Right hindlimb (tissue), 1 donor: ENCODE measurements around the gene SNTB2.

Experiments
- DNase-seq: peaks from one replicate; pipeline ENCODE4 v3.0.0-alpha.2; 2018

The SNTB2 gene

DNA sequence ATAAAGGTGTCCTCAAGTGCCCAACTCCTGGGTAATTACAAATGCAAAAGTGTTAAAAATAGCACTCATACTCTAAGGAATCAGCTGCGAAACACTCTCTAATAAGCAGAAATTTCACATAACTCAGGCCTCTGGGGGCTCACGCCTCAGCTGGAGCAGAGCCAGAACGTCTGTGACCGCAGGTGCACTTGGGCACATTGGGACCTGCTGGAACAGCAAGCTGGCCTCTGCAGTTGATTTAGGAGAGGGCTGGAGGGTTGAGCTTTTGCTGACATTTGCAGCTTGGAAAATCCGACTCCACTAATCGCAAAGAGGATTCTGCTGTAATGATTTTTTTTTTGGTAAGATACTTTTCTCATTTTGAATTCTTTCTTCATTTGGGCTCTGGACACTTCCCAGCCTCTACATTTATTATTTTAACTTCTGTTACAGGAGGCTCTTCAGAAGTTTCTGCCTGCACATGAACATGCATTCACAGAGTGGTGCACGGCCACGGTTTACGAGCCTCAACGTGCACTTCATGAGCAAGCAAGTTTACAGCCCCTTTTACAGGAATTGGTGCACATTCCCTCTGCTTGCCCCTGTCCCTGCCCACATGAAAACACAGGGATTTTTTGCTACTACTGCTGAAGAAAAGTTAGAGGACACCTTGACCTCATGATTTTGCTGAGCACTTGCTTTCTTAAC lies 4.1 kb upstream of the SNTB2 start:
- DNase-seq = peak; percentile 68

DNA sequence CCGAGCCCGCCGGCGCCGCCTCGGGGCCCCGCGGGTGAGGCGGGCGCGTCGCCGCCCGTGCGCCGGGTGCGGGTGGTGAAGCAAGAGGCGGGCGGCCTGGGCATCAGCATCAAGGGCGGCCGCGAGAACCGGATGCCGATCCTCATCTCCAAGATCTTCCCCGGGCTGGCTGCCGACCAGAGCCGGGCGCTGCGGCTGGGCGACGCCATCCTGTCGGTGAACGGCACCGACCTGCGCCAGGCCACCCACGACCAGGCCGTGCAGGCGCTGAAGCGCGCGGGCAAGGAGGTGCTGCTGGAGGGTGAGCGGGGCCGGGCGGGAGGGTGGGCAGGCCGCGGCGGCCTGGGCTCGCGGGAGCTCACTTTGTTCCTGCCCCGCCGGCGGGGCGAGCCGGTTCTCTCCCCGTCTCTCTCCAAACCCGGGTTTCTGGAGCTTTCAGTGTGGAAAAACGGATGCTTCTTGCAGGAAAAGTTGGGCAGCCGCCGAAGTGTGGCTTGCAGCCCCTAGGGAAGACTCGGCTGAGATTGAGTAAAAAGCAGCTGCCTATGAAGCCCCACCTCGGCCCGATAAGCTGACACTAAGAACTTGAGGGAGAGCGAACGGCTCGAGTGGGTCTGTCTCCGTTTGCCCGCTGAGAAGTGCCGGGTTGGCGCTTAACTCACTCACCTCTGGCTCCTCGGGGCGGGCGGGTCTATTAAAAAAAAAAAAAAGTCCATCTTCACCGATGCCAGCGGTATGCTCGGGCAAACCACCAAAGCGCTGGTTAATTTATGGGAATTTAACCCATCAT lies 677 bp downstream of the SNTB2 start:
- peak; percentile 69 for DNase-seq

DNA sequence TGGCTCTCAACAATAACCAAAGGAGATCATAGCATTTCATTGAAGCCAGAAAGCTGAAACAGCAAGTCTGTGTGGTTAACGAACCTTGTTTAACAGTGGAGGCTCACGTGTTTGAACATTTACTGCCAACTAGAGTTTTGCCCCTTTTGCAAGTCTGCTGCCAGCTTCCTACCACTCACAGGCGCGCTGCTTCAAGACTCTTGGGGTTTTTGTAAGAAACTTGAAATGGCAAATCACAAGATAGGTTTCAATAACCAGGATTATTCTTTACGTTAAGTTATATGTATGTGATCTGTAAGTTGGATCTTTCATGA lies 1.2 kb downstream of the SNTB2 start:
- DNase-seq = no peak

DNA sequence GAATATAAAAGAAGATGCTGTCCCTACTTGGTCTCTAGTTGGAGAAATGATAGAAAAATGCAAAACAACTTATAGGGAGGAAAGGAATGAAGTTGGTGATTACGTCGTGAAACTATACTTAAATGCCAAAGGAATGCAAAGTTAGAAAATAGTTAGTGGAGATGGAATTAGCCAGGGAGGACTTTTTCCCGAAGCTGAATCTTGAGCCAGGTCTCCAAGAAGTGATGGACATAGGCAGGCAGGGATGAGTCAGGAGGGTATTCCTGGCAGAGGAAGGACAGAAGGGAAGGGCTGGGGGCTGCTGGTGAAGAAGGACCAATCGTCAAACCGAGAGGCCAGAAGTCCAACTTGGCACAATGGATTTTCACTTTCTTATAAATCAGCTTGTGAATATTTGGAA lies 1.8 kb downstream of the SNTB2 start:
- DNase-seq = no peak

DNA sequence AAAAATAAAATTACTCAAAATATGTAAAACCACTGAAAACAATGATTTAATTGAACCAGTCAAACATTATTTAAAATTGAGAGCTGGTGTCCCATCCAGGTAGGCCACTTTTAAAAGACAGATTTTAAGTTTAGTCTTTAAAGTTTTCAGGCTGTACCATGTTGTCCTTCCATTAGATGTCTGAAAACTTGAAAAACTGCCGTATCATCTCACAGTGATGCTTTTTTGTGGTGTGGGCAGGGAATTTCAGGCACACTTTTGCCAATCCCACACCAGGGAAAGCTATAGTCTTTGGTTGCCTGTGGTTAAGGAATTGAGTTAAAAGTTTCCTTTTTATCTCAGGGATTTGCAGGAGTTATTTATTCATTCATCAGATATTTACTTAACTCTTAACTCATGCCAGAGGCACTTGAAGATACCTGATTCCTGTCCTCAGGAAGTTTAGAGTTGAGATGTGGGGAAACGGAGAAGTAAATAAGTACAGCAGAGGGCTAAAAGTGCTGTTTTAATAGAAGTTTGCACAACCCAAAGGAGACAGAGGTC lies 3.2 kb downstream of the SNTB2 start:
- no peak for DNase-seq

DNA sequence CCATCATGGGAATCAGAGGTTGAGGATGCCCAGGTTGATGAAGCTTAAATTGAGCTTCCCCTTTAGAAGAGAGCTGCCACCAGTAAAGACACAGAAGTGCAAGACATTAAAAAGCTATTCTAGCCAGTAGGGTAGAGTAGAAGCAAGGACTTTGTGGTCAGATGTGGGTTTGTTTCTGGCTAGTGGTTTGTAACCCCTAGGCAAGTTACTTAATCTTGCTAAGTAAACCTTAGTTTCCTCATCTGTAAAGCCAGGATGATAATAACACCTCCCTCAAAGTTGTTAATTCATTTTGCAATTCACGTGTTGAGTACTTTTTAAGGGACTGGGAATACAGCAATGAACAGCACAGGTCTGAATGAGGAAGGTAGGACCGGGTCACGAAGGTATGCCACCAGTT lies 3.6 kb downstream of the SNTB2 start:
- no peak for DNase-seq

DNA sequence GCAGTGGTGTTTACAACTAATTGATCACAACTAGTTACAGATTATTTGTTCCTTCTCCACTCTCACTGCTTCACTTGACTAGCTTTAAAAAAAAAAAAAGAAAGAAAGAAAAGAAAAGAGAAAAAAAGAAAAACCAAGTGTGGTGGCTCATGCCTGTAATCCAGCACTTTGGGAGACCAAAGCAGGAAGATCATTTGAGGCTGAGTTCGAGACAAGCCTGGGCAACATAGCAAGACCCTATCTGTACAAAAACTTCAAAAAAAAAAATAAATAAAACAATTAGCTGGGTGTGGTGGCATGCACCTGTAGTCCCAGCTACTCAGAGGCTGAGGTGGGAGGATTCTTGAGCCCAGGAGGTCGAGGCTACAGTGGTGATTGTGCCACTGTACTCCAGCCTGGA lies 4.2 kb downstream of the SNTB2 start:
- no peak for DNase-seq

DNA sequence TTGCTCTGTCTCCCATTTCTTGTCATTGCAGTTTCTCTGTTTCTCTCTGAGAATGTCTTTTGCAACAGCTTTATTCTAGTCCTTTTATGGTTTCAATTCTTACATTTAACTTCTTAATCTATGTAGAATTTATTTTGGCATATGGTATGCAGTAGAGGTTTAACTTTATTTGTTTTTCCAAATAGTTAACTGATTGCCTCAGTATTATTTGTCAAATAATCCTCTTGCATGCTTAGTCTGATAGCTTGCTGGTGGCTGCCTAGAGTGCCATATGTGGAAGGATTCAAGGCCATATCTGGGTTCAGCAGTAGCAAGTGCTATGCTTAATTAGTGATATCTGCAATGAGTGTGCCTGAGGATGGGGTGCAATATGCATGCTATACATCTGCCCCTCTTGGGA lies 6.9 kb downstream of the SNTB2 start:
- DNase-seq = no peak

DNA sequence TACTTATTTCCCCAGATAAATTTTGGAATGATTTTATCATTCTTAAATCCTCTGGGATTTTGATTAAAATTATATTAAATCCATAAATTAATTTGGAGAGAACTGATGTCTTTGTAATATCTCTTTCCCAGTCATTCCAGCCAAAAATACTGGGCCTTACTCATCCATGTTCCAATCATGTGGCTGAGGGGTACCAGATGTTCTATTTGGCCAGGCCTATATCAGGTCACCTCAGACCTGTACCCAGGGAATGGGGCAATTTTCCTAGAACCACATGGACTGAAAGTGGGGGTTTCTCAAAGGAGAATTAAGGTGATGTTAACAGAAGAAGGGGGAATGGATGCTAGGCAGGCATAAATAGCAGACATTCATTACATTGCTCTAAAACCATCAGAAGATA lies 7.5 kb downstream of the SNTB2 start:
- DNase-seq = no peak

DNA sequence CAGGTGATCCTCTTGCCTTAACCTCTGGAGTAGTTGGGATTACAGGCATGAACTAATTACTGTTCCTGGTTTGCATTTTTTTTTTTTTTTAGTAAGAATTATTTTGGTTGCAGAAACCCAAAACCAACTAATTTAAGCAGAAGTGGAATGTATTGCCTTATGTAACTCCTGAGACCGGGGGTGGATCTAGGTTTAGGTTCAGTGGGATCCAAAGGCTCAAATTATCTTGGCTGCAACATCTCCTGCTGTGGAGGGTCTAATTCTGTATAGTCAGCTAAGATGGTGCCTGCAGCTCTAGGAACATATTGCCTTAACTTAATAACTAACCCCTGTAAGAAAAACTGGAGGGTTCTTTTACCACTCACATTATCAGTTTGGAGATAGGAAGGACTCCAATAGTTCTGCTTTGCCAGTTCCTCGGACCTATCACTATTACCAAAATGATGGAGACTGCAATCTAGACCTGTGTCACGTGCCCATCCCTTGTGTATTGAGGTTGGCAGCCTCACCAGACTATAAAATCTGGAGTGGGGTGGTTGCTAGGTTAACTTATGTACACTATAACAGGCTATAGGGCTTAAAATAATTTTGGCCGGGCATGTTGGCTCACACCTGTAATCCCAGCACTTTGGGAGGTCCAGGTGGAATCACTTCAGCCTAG lies 8.5 kb downstream of the SNTB2 start:
- DNase-seq = no peak

DNA sequence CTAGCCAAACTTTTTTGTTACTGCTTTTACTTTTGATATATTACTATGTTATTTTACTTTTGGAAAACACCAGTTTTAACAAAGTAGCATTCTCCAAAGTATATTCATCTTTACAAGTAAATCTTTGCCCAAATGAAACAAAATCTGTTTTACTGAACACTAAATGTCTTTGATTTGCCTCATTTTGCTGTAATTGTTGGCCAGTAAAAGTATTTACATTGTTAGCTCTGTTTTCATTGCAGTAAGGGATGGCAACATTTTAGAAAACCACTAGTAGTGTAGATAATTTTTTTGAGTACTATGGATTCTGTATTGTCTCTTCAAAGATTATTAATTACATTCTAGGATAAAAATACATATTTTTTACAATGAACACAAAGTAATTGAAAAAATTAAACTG lies 10.6 kb downstream of the SNTB2 start:
- no peak for DNase-seq

DNA sequence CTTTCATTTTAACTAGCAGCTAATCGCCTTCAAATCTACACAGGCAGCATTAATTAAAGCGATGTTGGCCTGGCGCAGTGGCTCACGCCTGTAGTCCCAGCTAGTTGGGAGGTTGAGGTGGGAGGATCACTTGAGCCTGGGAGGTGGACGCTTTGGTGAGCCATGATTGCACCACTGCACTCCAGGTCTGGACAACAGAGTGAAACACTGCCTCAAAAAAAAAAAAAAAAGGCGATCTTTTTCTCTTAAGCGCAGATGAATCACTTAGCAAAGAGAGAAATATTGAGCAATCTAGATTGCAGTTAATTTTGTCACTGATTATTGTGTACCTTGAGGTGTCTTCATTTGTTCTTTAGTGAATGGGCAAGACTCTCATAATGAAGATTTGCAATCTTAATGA lies 12.4 kb downstream of the SNTB2 start:
- DNase-seq = no peak

DNA sequence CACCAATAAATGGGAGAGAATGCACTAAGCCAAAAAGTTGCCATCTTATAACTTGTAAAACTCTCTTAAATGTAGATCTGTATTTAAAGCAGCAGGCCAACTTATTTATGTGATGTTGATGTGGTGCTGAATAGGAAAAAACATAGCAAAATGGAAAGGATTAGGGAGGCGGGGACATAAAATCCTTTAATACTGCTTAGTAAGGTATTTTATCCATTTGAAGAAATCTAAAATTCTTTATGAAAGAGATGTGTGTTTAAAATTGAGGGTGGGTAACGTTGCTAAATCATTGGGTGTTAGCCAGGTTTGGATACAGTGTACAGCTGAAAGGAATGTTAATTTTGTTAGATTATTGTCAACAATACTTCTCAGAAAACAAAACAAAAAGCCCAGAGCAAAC lies 14.3 kb downstream of the SNTB2 start:
- no peak for DNase-seq

DNA sequence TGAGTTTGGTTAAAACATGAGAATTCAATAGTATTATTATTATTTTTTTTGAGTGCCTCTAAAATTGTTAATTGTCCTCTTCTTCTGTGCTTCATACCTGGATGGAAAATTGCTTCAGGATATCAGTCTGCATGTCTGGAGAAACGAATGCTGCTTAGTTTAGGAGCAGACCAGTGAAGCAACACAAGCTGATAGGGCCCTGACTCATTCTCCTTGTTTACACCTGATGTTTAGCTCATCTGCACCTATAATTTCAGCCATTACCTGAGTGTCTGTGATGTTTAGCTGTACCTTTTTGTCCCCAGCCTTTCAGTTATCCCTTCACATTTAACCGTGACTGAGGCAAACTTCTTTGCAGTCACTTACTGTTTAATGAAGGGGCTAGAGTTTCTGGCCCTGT lies 14.8 kb downstream of the SNTB2 start:
- DNase-seq = no peak

DNA sequence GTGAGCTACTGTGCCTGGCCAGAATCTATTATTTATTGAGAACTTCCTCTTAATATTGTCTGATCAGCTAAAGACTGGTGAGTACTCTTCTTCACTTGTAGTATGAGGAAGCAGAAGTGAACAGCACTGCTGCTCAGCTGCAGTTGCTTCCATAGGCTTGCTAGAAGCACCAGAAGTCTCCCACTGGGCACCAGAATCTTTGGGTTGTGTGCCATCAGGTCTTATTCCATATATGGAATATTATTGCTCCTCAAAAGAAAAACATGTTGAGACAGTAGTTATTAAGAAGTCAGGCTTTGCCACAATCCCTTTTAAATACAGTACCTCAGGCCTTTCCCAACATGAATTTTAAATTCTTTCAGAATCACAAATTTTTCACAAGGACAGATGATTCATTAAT lies 17.2 kb downstream of the SNTB2 start:
- no peak for DNase-seq

DNA sequence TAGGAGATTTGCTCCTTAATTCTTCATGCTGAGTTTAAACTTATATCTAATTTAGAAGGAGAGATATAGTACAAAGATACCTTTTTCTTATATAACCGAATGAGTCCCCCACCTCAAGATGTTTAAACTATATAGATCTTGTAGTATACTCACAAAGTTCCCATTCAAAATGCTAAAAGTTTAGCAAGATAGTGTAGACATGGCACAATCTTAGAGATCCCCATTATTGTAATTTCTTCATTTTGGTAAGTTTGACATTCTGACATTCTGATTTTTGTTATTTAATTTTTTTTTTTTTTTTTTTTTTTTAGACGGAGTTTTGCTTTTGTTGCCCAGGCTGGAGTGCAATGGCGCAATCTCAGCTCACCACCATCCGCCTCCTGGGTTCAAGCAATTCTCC lies 22.8 kb downstream of the SNTB2 start:
- no peak for DNase-seq

DNA sequence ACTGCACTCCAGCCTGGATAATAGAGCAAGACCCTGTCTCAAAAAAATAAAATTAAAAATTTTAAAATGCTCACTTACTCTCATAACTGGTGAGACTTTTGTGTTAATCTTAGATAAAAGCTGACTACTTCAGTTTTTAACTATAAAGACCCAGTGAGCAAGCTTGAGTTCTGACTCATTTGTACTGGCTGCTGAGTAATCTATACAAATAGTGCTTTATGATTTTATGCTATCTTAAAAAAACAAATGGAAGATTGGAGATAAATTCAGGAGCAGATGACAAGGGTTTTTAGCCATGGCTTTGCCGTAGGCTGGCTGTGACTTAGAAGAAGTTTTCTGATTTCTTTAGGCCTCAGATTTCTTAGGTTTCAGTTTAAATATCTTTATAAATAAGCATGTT lies 30.5 kb downstream of the SNTB2 start:
- DNase-seq = no peak

DNA sequence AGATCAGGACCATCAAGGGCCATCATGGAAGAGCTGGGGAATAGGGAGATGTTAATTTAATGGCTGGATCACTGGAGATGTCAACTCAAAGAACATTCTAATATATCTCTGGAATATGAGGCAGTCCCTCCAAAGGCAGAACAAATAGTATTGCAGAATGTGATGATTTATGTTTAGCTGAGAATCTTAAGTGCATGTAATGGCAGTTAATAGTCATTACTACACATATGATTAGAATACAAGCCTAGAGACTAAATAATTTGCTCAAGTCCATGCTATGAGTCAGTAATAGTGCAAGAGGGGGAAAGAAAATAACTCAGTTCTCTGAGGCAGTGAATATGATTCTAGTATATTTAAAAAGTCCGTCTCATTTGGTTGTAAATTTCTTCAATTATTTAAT lies 32.3 kb downstream of the SNTB2 start:
- DNase-seq = no peak

DNA sequence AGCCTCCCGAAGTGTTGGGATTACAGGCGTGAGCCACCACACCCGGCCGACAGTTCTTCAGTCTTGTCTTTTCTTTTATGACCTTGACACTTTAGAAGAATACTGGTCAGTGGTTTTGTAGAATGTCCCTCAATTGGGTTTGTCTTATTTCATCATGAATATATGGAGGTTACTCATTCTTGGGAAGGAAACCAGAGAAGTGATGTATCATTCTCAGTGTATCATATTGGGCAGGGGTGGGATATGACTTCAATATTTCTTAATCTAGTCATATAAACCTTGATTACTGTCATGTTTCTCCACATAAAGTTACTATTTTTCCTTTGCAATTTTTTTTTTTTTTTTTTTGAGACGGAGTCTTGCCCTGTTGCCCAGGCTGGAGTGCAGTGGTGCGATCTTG lies 36.9 kb downstream of the SNTB2 start:
- DNase-seq = no peak

DNA sequence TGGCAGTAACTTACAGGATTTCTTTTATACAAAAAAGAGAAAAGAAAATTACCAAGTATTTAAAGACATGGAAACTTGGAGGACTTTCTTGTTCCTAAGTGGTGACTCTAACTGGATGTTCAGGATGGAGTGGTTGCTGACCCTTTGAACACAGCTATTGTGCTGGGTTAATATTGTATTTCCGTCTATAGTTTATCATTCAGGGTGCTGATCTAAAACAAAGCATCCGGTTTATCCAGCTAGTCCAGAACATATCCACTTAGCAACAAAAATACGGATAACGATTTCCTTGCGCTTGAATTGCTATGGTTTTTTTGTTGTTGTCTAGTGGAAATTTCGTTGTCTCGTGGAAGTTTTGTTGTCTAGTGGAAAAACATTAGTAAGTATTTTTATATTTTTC lies 38.2 kb downstream of the SNTB2 start:
- DNase-seq = no peak

DNA sequence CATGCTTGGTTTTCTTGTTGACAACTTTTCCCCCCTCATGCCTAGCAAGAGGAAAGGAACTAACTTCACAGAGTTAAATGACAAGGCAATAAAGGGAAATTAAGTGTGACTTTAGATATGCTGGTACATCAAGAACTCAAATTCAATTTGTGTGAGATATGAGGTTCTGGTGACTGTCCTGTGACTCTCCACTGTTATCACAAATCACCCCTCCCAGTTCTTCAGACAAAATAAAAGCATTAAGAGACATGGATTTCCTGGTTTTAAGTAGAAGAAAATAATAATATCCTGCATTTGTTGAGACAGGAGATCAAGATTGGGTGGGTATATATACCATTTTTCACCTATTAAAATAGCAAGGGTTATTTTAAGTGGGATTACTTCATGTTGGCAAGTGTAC lies 46.2 kb downstream of the SNTB2 start:
- DNase-seq = no peak

DNA sequence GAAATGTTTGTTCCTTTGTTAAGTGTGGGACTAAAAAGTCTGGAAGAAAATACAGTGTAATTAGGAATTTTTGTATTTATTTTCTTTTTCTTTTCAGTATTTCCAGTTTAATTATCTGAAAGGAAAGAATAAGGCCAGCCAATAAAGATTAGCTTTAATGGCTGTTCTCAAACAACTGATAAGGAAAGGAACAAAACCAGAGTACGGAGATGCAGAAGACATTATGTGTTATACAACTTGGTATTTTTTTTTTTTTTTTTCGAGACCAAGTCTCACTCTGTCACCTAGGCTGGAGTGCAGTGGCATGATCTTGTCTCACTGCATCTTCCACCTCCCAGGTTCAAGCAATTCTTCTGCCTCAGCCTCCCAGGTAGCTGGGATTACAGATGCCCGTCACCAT lies 47.5 kb downstream of the SNTB2 start:
- no peak for DNase-seq

DNA sequence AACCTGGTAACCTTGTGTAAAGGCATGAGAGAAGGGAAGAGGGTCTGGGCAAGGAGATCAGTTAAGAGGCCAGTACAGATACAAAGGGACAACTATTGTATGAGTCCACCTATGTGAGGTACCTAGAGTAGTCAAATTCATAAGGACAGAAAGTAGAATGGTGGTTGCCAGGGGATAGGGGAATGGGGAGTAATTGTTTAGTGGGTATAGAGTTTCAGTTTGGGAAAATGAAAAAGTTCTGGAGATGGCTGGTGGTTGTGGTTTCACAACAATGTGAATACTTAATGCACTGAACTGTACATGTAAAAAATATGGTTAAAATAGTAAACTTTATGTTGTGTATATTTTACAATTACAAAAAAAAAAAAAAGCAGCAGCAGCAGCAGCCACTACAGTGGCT lies 49.4 kb downstream of the SNTB2 start:
- DNase-seq = no peak

DNA sequence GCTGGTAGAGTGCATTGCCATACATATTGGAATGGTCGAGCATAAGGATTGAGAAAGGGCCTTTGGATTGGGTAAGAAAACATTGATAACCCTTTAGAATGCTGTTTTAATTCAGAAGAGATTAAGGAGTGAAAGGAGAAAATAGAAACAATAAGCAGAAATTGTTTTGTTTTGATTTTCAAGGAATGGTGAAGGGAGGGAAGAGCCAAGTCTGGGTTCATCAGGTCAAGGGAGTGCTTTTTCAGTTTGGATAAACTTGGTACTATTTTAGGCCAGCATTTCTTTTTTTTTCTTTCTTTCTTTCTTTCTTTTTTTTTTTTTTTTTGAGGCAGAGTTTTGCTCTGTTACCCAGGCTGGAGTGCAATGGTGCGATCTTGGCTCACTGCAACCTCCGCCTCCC lies 50.3 kb downstream of the SNTB2 start:
- DNase-seq = no peak
